ENCODE results near the gene DLG2. TPM values are rescaled to one million over a fixed set of nuclear protein-coding genes. Genes with fewer than 3 reads are reported as not detected.

The DLG2 gene
- total RNA-seq, 2 experiments from 2014 or later: 6.9 to 8.2 TPM

DNA sequence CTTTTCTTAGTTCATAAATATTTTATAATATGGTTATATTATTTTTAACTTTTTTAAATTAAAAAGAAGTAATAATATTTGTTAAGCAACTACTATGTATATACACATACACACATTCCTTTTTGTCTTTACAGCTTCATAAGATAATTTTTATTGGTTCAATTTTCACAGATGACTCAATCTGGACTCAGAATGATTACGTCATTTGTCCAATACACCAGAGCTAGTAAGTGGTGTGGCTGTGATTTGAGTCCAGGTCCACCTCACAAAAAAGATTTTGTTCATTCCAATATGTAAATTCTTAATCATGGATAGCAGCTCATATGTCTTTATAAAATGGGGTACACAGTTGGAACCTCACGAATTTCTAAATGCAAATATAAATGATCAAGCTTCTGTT, 1014.5 kb downstream of the DLG2 start:
- Histone ChIP-seq H3K79me2 (ENCODE audit: insufficient read depth, low read depth, low read length) (no peaks in the 10 kb centered on the region), H3K4me2 (ENCODE audit: low read length) (no peak overlapping the region), H3K36me3 (ENCODE audit: insufficient read depth, low read length) (no peaks in the 10 kb centered on the region), H3K9me3 (ENCODE audit: low read length) (no peaks in the 10 kb centered on the region), H2AFZ (ENCODE audit: low read length) (no peak overlapping the region), H3K4me1 (ENCODE audit: insufficient read depth, low read length, poor library complexity, severe bottlenecking) (no peaks in the 10 kb centered on the region), H4K20me1 (ENCODE audit: insufficient read depth, low read length) (no peaks in the 10 kb centered on the region), H3K9me2 (ENCODE audit: insufficient read depth, low read length) (no peaks in the 10 kb centered on the region), H3K27ac (ENCODE audit: low read depth, low read length, poor library complexity, severe bottlenecking) (no peak overlapping the region), H3K4me3 (ENCODE audit: low read depth, low read length, poor library complexity, severe bottlenecking) (no peak overlapping the region)
- no peak for TF ChIP-seq EZH2phosphoT487 (IDR thresholded peaks at IDR 0.05; ENCODE audit: borderline replicate concordance, low read depth, low read length)
- TF ChIP-seq, protein P1, sequence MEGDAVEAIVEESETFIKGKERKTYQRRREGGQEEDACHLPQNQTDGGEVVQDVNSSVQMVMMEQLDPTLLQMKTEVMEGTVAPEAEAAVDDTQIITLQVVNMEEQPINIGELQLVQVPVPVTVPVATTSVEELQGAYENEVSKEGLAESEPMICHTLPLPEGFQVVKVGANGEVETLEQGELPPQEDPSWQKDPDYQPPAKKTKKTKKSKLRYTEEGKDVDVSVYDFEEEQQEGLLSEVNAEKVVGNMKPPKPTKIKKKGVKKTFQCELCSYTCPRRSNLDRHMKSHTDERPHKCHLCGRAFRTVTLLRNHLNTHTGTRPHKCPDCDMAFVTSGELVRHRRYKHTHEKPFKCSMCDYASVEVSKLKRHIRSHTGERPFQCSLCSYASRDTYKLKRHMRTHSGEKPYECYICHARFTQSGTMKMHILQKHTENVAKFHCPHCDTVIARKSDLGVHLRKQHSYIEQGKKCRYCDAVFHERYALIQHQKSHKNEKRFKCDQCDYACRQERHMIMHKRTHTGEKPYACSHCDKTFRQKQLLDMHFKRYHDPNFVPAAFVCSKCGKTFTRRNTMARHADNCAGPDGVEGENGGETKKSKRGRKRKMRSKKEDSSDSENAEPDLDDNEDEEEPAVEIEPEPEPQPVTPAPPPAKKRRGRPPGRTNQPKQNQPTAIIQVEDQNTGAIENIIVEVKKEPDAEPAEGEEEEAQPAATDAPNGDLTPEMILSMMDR (conservative IDR thresholded peaks at IDR 0.05; ENCODE audit: low read length): no peak
- DNase-seq (ENCODE audit: low spot score): no peak
- BruUV-seq (replicated peaks): no TSS peak
- intact Hi-C loops (cut with micrococcal nuclease; ENCODE audit: unreplicated experiment): no loop called here
- POLR2A ChIA-PET: no interaction called here
- CTCF ChIA-PET (ENCODE audit: unreplicated experiment): no interaction called here

DNA sequence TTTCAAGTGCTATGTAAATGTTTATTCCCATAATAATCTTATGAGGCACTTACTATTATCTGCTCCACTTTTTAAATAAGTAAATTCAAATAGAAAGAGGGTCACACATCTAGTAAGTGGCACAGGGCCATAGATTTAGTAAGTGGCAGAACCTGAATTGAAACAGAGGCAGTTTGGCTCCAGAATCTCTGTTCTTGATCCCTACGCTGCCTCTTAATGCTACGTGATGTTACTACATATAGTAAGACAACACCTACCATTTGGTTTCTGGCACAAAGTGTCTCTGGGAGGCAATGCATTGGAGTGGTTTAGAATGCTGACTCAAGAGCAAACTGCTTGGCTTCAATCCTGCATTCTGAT, 1018.3 kb downstream of the DLG2 start:
- H4K20me1 ChIP-seq (ENCODE audit: insufficient read depth, low read length): no peaks in the 10 kb centered on the region
- H3K79me2 ChIP-seq (ENCODE audit: insufficient read depth, low read depth, low read length): no peaks in the 10 kb centered on the region
- no peaks in the 10 kb centered on the region for H3K9me2 ChIP-seq (ENCODE audit: insufficient read depth, low read length)
- H3K4me2 ChIP-seq (ENCODE audit: low read length): no peak overlapping the region
- H3K9me3 ChIP-seq (ENCODE audit: low read length): no peaks in the 10 kb centered on the region
- TF ChIP-seq, protein P1 (conservative IDR thresholded peaks at IDR 0.05; ENCODE audit: low read length): no peak
- no peak for TF ChIP-seq EZH2phosphoT487 (IDR thresholded peaks at IDR 0.05; ENCODE audit: borderline replicate concordance, low read depth, low read length)
- H3K27ac ChIP-seq (ENCODE audit: low read depth, low read length, poor library complexity, severe bottlenecking): no peak overlapping the region
- no peak overlapping the region for H3K4me3 ChIP-seq (ENCODE audit: low read depth, low read length, poor library complexity, severe bottlenecking)
- no peaks in the 10 kb centered on the region for H3K4me1 ChIP-seq (ENCODE audit: insufficient read depth, low read length, poor library complexity, severe bottlenecking)
- BruUV-seq (replicated peaks): no TSS peak
- no peak for DNase-seq (ENCODE audit: low spot score)
- no peak overlapping the region for H2AFZ ChIP-seq (ENCODE audit: low read length)
- POLR2A ChIA-PET: no interaction called here
- no peaks in the 10 kb centered on the region for H3K36me3 ChIP-seq (ENCODE audit: insufficient read depth, low read length)
- intact Hi-C loops (cut with micrococcal nuclease; ENCODE audit: unreplicated experiment): no loop called here
- CTCF ChIA-PET (ENCODE audit: unreplicated experiment): no interaction called here

DNA sequence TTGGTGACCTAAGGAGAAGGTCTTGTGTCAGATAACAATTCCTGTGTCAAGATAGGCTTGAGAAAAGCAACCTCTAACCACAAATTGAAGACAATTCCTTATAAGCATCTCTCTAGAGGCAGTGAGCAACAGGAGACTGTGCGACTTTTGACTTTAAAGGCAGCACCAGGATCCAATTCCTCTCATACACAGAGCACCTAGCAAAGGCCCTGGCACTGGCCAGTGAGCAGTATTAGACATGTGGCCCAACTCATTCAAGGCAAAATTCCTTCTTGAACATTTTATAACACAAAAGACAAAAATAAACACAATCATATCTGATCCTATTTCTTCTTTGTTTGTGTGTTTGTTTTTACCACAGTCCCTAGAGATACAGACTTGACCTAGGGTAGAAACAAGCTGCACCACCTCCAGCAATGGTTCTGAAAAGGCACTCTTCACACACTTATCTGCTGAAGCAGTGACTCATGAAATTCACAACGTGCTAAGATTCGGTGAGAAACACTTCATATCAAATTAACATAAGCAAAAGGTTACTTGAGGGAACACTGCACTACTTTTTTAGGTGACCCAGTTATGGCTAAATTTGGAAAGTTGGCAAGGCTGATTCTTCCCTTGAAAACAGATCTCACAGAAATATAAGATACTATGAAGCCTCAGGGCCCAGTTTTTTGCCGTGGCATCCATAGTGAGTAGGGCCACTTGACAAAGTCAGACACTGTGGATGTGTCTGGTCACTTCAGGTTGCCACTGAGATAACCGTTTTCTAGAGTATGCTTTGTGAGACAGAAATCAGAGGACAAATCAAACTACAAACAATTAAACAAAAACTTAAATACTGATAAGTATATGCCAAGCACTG, 1018.9 kb downstream of the DLG2 start:
- Histone ChIP-seq H3K4me3 (ENCODE audit: low read depth, low read length, poor library complexity, severe bottlenecking) (no peak overlapping the region), H3K79me2 (ENCODE audit: insufficient read depth, low read depth, low read length) (no peaks in the 10 kb centered on the region), H3K36me3 (ENCODE audit: insufficient read depth, low read length) (no peaks in the 10 kb centered on the region), H3K4me1 (ENCODE audit: insufficient read depth, low read length, poor library complexity, severe bottlenecking) (no peaks in the 10 kb centered on the region), H2AFZ (ENCODE audit: low read length) (no peak overlapping the region), H4K20me1 (ENCODE audit: insufficient read depth, low read length) (no peaks in the 10 kb centered on the region), H3K4me2 (ENCODE audit: low read length) (no peak overlapping the region), H3K9me3 (ENCODE audit: low read length) (no peaks in the 10 kb centered on the region), H3K9me2 (ENCODE audit: insufficient read depth, low read length) (no peaks in the 10 kb centered on the region), H3K27ac (ENCODE audit: low read depth, low read length, poor library complexity, severe bottlenecking) (no peak overlapping the region)
- intact Hi-C loops (cut with micrococcal nuclease; ENCODE audit: unreplicated experiment): no loop called here
- TF ChIP-seq, protein P1 (conservative IDR thresholded peaks at IDR 0.05; ENCODE audit: low read length): no peak
- TF ChIP-seq EZH2phosphoT487 (IDR thresholded peaks at IDR 0.05; ENCODE audit: borderline replicate concordance, low read depth, low read length): no peak
- ChIA-PET CTCF (ENCODE audit: unreplicated experiment) (no interaction called here), POLR2A (no interaction called here)
- BruUV-seq (replicated peaks): no TSS peak
- no peak for DNase-seq (ENCODE audit: low spot score)
